HuH-7 (cell line): Measurements from ENCODE around the gene GAB1.
A peak's percentile ranks its signal among the peaks of the same experiment; 100 is the strongest.

Source experiments
- DNase-seq: peaks from one replicate; pipeline ENCODE4 v3.0.0; 2011; ENCODE audit warnings: low spot score

GAB1 gene

DNA sequence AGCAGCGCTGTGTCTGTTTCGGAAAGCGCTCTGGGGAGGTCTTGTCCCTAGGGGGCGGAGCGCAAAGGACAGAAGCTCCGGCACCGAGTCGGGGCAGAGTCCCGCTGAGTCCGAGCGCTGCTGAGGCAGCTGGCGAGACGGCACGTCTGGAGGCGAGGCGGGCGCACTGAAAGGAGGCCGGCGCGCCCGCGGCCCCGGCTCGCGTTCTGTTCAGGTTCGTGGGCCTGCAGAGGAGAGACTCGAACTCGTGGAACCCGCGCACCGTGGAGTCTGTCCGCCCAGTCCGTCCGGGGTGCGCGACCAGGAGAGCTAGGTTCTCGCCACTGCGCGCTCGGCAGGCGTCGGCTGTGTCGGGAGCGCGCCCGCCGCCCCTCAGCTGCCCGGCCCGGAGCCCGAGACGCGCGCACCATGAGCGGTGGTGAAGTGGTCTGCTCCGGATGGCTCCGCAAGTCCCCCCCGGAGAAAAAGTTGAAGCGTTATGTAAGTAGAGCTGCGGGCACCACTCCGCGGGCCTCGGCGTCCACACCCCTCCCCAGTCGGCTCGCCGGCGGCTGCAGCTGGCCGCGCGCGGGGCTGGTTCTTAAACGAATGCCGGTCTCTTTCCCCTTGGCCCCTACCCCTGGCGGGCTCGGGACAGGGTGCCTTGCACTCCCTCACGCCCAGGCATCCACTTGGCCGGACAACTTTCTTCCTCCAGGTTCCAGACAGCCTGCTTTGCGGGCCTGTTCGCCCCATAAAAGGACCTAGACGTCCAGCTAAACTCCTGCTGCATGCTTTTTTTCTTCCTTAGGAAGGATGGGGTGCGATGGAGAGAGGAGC is at the start of gene GAB1:
Gene GAB1, plus strand, starts transcription at position 96 of the 819 bp plus-strand sequence. Its CDS starts 313 bp downstream, at position 409.
- peak; percentile 62 for DNase-seq

DNA sequence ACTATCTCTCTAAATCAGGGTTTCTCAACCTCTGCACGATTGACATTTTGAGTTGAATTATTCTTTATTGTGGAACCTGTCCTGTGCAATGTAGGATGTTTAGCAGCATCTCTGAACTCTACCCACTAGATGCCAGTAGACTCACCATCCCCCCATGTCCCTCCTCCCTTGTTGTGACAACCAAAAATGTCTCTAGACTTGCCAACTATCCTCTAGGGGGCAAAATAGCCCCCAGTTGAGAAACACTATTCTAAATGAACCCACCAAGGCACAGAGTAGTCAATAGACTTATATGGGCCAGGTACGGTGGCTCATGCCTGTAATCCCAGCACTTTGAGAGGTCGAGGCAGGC is 49.1 kb upstream of the GAB1 start:
- no peak for DNase-seq

DNA sequence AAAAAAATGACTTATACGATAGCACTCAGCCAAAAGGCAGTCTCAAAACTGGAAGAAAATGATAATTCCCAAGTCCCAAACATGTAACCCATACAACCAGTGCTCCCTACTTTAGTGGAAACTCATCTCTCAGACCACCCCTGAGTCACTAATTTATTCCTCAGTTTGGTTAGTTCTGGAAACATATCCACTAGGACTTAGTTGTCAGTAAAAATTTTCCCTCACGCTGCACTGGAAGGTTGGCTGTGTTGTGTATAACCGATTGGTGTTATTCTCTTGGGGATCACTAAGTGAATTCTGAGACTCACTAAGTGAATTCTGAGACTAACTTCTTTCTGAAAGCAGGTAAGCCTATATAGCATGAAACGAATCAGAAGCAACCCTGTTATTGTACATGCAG is 48.5 kb upstream of the GAB1 start:
- no peak for DNase-seq

DNA sequence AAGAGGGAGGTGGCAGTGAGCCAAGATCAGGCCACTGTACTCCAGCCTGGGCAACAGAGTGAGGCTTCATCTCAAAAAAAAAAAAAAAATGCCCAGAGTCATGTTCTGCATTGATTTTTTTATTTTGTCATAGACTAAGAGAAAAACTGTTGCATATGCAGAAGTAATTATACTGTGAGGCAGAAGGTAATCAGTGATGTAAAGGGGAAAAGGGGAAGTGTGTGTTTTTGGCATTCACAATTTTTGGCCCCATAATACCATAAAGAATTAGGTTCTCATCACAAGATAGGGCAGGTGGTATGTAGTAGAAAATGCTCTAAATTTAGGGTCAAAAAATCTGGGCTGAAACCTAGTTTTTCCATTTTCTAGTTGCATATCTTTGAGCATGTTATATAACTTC is 47.3 kb upstream of the GAB1 start:
- no peak for DNase-seq

DNA sequence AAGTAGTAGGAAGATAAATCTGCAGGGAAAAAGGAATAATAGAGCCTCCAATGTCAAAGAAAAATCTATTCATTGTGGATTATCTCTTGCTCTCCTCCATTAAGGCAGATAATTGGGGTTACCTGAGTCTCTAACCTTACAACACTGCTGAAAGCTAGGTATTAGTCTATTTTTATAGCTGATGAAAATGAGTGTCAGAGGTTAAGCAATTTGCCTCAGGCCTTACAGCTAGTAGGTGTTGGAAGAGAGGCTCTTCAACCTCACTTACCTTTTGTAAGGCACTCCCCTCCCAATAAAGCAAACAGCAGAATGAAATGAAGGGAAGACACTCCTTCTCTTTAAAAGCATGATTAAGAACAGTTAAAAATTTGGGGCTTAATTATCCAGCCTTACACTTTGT is 45.4 kb upstream of the GAB1 start:
- no peak for DNase-seq

DNA sequence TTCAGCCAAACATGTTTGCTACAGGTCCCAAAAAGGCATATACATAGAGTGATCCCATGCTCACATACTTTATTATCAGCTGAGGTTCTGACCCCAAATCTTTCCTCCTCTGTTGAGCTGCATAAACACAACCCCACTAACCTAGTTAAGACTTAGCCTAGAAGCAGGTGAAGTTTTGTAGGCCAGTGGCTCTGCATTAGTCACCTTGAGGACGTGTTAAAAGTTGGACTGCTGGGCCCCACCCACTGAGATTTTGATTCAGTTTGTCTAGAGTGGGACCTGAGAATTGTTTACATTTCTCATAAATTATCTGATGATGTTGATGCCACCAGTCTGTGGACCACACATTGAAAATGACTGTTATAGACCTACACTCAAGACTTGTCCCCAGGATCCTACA is 43.8 kb upstream of the GAB1 start:
- no peak for DNase-seq

DNA sequence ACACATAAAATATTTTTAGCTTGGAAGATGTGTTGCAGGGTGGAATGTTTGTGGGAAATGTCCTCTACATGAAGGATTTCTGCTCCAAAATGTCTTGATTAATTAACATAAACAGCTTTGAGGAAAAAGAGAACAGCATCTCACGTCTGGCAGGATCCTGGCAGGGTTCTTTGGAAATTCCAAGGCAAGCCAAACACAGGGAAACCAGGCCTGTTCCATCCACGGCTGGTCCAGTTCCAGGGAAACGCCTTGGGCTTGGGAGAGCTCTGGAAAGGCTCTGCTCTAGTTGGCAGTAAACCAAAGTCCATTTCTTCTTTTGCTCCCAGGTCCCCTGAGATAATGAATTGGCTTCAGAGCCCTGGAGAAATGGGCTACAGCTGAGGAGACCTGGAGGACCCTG is 42.4 kb upstream of the GAB1 start:
- no peak for DNase-seq

DNA sequence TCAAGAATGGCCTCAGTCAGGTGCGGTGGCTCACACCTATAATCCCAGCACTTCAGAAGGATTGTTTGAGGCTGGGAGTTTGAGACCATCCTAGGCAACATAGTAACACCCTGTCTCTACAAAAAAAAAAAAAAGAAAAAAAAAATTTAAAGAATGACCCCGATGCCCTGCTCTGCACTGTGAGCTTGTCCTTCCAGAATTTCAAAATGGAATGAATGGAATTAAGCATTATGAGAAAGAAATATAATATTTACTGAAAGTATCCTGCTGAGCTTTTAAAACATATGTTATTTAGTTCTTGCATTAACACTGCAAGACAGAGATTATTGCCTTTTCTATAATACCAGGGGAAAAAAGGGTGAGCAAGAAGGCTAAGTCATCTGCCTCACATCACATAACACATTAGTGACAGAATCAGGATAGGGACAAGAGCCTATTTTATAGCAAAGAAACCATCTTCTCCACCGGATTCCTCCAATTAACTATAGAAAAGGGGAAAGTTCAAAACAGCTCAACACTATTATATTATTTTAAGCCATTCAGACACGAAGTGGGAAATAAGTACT is 41.9 kb upstream of the GAB1 start:
- DNase-seq, result no peak

DNA sequence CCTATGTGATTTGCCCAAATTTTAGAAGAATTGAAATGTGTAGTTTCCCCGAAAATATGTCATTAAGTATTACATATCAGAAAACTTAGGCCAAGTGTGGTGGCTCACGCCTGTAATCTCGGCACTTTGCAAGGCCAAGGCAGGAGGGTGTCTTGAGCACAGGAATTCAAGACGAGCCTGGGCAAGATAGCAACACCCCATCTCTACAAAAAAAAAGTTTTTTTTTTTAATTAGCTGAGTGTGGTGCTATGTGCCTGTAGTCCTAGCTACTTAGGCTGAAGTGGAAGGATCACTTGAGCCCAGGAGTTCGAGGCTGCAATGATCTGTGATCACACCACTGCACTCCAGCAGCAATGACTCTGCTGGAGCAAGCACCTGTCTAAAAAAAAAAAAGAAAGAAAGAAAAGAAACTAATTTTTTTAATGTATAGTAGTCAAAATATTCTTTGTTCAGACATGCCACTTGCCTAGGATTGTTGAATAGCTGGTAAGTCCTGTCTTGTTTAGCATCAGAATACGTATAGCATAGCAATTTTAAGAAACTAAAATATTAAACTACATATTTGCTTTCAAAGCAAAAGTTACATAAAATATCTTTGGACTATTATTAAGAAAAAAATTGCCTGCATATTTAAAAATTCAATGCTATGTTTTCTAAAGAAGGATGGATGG is 40.1 kb upstream of the GAB1 start:
- no peak for DNase-seq

DNA sequence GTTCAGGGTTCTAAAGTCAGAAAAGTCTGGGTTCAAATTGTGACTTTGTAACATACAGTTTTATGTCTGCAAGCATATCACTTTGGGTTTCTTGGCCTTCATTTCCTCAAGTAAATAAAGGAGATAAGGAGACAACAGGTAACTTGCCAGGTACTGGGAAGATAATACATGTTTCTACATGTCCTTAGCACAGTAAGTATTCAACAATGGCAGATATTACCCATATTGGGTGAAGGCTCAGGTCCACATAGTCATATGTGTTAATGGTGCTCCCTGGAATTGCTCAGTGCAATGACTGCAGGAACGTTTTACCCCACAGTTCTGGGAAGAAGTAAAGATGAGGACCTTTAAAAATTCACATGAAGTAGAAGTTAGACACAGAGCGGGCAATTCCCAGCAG is 35.8 kb upstream of the GAB1 start:
- no peak for DNase-seq

DNA sequence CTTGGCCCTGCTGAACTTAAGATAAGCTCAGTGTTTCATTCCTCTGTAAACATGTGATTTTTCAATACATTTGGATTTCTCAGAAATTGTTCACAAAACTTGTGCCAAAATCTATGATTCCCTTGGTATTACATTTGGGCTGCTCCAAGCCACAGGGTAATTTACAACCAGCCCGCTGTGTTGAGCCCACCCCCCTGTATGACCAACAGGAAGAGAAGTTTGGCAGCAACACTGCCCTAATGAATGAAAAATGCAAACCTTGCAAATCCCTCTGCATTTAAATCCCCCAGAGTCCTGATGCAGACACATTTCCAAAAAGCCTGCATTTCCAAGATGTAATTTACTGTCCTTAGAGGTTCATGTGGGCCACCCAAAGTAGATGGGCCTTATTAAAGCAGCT is 34.1 kb upstream of the GAB1 start:
- DNase-seq, result no peak

DNA sequence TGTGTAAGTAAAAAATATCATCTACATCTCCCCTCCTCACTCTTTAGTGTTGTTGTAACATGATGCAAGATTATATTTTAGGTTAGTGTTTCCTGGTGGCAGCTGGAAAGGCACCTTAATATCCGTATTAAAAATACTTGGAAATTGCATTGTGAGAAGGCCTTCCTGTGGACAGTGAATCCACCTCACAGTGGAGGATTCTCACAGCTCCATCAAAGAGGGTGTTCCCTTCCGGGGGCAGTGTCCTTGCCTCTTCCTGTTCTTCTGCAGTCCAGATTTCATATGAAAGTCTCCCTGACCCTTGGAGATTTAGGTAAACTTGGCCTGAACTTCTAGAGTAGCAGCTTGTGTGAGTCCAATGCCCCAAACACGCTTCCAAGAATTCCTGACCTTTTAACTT is 29.9 kb upstream of the GAB1 start:
- DNase-seq, result no peak

DNA sequence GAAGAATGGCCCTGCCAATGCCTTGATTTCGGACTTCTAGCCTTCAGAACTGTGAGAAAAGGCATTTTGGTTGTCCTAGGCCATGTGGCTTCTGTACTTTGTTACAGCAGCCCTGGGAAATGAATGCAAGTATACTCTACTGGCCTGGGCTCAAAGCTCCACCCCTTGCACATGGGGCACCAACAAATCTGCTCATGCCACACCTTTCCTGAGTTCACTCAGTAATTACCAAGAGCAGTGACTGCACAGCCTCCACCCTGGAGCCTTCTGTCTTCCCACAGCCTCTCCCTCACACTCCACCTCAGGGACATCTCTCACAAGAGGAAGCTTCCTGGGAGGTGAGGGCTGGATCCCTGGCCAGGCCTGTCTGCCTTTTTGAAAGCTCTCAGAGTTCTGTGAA is 29.1 kb upstream of the GAB1 start:
- no peak for DNase-seq

DNA sequence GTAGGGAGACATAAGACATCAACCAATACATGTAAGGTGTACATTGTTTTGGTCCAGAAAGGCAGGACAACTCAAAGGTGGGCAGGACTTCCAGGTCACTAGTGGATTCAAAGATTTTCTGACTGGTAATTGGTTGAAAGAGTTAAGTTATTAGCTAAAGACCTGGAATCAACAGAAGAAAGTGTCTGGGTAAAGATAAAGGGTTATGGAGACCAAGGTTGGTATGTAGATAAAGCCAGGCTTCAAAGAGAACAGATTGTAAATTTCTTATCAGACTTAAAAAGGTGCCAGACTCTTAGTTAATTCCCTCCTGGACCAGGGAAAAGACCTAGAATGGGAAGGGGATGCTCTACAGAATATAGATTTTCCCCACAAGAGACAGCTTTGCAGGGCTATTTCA is 28.3 kb upstream of the GAB1 start:
- no peak for DNase-seq

DNA sequence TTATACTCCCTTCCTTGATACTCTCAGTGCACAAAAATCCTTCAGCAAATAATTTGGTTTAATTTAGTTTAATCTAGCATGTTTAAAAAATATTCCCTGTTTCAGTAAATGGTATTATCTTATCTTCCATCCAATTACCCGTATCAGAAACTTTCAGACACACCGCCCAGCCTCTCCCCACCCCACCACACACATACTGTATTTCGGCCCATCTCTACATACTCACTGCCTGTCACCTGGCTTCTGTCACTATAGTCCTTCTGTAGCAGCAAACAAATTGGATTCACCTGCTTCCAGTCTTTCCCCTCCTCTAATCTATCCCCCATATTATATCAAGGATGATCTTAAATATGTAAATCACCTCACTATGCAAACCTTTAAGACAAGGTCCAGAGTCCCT is 24.8 kb upstream of the GAB1 start:
- DNase-seq, result no peak

DNA sequence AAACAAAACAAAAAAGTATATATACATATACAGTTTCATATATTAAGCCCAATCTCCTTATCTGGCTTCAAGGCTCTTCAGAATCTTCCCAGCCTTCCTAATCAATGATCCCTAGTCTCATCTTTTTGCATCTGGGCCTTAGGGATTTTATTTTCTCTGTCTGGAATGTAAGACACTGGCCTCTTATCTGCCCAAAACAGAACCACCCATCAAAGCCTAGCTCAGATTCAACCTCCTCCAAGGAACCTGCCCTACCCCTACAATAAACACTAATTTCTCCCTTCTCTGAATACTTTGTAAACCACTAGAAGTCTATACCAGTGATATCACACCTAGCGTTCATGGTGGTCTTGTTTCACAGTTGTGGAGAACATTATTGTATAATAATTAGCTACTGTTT is 23.2 kb upstream of the GAB1 start:
- no peak for DNase-seq

DNA sequence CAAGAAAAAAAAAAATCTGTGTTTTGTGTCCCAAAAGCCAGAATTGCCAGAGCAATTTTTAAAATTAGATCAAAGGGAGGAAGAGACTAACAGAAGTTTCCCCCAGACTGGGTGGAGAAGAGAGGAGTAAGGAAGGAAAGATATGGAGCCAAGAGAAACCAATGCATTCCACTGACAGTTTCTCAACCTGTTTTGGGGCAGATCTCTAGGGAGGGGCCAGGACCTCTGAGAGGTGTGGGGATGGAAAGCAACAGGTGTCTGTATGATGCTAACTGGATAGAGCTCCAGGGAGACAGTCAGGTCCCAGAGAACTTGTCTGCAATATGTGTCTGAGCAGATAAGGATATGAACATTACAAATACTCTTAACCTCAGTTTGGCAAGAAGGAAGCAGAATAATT is 22.7 kb upstream of the GAB1 start:
- no peak for DNase-seq

DNA sequence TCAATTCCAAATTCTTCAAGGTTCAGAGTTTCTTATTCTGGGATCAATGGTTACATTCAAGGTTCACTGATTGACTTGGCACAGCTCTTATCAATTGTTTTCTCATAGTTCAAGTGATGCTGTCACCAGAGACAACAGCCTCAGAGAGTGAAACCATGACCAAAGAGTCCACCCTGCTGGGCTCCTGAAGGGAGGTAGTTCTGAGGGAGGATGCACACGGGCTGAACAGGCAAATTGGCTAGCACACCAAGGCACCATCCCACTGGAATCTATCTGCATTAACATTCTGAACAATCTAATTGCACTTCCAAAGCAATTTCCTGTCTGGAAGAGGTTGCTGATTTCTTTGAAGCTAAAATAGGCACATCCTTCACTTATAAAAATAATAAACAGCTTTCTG is 16.6 kb upstream of the GAB1 start:
- no peak for DNase-seq

DNA sequence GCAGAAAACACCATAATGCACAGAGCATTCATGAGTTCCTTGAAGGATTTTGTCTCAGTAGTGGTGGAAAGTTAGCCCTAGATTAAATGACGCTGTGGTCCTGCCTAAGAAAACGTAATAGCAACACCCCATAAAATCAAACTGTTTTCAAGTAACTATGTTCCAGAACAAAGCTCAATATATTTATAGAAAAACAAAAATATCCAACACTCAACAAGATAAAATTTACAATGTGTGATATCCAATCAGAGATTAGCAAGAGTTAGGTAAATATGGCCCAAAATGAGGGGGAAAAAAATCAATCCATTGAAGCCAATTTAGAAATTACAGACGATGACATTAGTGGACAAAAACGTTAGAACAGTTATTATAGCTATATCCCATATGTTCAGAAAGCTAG is 9.9 kb upstream of the GAB1 start:
- no peak for DNase-seq

DNA sequence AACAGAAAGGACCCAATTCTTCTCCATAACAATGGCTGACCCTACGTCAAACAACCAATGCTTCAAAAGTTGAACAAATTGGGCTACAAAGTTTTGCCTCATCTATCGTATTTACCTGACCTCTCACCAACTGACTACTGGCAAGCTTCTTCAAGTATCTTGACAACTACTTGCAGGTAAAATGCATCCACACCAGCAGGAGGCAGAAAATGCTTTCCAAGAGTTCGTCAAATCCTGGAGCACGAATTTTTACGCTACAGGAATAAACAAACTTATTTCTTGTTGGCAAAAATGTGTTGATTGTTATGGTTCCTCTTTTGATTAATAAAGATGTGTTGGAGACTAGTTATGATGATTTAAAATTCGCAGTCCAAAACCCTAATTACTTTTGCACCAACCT is 6.7 kb upstream of the GAB1 start:
- DNase-seq, result no peak

DNA sequence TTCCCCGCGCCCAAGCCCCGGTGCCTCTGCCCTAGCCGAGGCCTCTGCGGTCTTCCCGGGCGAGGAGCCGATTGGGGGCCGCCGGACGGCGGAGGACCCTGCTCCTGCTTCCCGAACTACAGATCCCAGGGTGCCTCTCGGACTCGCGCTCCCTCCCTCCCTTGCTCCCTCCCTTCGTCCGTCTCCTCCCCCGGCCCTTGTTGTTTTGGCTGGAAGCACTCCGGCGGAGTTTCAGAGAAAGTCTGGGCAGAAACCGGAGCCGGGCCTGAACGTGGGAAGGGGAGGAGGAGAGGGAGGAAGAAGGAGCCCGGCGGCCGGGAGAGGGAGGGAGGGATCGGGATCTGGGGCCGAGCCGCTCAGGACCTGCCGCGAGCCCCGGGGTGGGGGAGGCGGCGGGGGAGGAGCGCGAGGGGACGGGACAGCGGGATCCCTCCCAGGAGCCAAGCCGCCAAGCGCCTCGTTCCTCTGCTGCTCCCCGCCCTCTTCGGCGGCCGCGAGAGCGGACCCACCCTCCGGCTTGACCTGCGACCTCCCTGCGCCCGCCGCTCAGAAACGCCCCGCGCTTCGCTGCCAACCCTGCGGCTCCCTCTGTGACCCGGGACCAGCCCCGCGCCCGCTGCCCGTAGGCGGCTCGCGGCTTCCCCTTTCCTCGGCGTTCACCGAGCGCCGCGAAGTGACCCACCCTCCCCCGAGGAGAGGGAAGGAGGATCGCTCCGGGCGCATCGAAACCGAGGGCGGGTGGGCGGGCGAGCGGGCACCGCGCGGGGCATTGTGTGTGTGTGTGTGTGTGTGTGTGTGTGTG is 496 bp upstream of the GAB1 start:
- peak; percentile 77 for DNase-seq

DNA sequence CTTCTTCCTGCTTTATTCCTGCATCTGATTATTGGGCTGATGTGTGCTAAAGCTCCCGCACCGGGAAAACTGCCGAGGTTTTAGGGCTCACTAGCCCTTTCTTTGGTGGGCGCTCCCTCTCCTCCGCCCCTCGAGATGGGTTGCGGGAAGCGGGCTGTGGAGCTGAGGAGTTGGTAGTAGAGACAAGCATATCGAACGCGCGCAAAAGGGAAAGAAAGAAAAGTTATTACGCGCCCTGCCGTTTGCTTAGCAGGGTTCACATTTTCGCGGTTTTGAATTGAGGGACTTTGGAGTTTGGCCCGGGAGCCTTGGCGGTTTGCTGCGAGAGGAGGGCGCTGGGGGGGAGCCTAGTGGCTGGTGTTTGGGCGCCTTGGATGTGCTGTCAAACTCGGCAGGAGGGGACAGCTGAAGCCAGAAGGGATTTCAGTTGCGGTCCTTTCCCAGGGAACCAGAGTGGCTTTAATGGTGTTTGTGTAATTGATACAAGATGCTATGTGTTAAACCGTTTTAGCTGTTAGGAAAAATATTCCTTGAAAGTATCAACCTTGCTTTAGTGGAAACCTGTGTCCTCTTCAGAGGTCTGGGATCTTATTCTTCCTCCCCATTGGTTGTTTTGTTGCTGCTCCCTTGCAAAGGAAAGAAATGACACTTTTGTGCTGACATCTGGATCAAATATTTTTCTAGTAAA is 1.1 kb downstream of the GAB1 start:
- peak; percentile 37 for DNase-seq
